8988T (cell line): ENCODE measurements around the gene HES4.
A peak's percentile ranks its signal among the peaks of the same experiment; 100 is the strongest.

Experiments
- DNase-seq: peaks from one replicate; pipeline ENCODE4 v3.0.0; 2011

Gene HES4

DNA sequence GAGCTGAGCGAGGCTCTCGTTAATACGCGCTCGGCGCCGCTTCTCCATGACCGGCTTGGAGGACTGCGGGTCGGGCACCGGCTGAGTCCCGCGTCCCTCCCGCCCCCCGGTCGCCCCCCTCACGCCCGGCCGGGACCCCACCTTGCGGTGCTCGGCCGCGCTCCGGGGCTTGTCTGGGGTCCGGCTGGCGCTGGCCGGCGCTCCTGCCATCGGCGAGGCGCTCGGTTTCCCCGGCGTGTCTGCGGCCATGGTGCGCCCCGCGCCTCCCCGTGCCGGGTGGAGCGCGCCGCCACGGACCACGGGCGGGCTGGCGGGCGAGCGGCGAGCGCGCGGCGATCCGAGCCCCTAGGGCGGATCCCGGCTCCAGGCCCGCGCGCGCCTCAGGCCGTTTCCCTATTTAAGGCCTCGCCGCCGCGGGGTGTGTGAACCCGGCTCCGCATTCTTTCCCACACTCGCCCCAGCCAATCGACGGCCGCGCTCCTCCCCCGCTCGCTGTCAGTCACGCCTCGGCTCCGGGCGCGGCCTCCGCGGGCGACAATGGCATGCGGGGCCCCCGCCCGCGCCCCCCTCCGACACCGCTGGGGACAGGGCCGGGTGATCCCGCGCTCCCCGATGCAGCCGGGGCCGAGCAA, at the start of gene HES4:
Gene HES4, minus strand, starts transcription at position 373 of the 632 bp plus-strand sequence. Its CDS starts 124 bp downstream, at position 249.
- DNase-seq, result peak; percentile 60

DNA sequence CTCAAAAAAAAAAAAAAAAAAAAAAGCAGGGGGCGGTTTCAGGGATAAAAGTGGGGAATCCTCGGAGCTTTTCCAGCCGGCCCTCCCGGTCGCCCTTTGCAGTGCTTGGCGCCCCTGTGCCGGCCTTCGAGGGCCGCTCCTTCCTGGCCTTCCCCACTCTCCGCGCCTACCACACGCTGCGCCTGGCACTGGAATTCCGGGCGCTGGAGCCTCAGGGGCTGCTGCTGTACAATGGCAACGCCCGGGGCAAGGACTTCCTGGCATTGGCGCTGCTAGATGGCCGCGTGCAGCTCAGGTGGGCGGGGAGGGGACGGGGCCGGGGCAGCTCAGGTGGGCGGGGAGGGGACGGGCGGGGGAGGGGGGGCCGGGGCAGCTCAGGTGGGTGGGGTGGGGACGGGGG, 48.9 kb upstream of the HES4 start:
- DNase-seq, result no peak

DNA sequence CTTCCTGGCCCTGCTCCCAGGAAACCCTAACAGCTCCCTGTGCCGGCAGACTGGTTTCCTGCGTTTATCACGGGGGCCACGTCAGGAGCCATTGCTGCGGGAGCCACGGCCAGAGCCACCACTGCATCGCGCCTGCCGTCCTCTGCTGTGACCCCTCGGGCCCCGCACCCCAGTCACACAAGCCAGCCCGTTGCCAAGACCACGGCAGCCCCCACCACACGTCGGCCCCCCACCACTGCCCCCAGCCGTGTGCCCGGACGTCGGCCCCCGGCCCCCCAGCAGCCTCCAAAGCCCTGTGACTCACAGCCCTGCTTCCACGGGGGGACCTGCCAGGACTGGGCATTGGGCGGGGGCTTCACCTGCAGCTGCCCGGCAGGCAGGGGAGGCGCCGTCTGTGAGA, 48.1 kb upstream of the HES4 start:
- DNase-seq, result no peak

DNA sequence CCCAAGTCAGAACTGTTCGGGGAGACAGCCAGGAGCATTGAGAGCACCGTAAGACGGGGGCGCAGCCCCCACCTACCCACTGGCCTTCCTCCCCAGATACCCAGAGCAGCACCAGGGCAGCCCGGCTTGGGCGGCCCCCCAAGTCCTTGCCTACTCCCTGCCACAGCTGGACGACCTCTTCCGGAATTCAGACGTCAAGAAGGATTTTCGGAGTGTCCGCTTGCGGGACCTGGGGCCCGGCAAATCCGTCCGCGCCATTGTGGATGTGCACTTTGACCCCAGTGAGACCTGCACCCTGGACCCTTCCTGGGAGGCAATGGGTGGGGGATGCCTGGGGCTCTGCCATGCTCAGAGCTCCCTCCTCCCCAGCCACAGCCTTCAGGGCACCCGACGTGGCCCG, 47.5 kb upstream of the HES4 start:
- DNase-seq, result no peak

- no peak for DNase-seq
Measured at GRCh38 chr1:1046767-1047166, 46.9 kb upstream of the HES4 start.

DNA sequence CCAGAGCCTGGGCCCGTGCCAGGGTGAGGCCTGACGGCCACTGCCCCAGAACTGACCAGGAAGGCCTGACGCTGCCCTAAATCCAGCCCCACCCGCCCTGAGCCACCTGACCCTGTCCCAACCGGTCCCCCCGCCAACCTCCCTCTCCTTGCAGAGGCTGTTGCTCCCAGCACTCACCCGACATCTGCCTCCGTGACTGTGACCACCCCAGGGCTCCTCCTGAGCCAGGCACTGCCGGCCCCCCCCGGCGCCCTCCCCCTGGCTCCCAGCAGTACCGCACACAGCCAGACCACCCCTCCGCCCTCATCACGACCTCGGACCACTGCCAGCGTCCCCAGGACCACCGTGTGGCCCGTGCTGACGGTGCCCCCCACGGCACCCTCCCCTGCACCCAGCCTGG, 46.3 kb upstream of the HES4 start:
- no peak for DNase-seq

DNA sequence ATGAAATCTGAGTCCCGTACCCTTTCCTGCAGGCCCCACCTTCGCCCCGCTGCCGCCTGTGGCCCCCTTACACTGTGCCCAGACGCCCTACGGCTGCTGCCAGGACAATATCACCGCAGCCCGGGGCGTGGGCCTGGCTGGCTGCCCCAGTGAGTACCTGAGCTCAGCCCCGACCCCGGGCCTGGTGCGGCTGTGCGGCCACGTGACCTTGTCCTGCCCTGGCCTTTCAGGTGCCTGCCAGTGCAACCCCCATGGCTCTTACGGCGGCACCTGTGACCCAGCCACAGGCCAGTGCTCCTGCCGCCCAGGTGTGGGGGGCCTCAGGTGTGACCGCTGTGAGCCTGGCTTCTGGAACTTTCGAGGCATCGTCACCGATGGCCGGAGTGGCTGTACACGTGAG, 45.2 kb upstream of the HES4 start:
- no peak for DNase-seq

DNA sequence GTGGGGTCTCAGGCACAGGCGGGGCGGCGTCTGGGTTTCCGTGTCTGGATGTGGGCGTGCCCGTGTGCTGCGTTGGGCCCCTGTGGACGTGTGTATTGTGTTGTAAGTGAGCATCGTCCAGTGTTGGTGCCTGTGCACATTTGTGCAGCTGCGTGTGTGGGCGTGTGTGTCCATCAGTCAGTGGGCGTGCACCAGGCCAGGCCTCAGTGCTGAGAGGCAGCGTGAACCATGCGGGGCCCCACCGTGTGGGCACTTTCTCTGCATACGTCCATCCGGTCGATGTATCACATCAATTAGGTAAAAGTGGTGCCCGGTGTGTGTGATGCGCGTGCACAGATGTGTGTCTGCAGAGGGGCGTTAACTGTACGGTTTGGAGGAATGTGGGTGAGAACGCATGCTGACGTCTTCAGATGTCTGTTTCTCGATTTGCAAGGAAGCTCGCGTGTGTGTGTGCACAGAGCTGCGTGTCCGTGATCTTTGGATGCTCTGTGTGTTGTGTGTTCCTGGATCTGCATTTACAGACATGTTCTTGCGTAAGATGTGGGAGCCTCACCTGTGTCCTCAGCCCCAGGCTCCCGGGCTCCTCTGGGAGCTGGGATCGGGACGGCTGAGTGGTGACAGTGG, 44.7 kb upstream of the HES4 start:
- DNase-seq, result no peak

DNA sequence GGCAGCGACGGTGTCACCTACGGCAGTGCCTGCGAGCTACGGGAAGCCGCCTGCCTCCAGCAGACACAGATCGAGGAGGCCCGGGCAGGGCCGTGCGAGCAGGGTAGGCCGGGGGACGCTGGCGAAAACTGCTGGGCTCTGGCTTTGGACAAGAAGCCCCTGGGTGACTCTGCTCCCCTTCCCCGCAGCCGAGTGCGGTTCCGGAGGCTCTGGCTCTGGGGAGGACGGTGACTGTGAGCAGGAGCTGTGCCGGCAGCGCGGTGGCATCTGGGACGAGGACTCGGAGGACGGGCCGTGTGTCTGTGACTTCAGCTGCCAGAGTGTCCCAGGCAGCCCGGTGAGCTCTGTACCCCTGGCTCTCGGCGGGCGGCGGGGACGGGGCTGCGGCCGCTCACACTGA, 44.0 kb upstream of the HES4 start:
- DNase-seq, result no peak

DNA sequence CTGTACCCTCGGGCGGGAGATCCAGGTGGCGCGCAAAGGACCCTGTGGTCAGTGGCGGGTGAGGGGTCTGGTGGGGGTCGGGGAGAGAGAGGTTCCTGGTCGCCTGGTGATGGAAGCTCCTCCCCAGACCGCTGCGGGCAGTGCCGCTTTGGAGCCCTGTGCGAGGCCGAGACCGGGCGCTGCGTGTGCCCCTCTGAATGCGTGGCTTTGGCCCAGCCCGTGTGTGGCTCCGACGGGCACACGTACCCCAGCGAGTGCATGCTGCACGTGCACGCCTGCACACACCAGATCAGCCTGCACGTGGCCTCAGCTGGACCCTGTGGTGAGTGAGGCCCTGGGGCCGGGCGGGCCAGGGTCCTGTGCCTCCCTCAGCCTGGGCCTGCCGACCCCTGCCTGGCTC, 43.5 kb upstream of the HES4 start:
- DNase-seq, result no peak

- no peak for DNase-seq
Measured at GRCh38 chr1:1042835-1043234, 42.9 kb upstream of the HES4 start.

DNA sequence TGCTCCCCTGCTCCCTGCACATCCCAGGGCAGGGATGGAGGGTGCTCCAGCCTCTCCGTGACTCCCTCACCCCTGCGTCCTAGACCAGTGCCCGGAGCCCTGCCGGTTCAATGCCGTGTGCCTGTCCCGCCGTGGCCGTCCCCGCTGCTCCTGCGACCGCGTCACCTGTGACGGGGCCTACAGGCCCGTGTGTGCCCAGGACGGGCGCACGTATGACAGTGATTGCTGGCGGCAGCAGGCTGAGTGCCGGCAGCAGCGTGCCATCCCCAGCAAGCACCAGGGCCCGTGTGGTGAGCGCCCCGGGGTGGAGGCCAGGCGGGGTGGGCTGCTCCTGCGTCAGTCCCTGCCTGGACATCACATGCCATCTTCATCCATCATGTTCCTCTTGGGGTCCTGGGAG, 42.0 kb upstream of the HES4 start:
- no peak for DNase-seq

DNA sequence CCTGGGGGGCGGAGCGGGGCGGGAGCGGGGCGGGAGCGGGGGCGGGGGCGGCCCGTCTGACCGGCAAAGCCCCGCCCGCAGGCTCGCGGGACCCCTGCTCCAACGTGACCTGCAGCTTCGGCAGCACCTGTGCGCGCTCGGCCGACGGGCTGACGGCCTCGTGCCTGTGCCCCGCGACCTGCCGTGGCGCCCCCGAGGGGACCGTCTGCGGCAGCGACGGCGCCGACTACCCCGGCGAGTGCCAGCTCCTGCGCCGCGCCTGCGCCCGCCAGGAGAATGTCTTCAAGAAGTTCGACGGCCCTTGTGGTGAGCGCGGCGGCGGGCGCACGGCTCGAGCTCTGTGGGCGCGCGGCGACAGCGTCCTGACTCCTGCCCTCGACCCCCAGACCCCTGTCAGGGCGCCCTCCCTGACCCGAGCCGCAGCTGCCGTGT, 41.2 kb upstream of the HES4 start:
- DNase-seq, result no peak

GRCh38 chr1:1040004-1040991, 40.4 kb upstream of the HES4 start:
- DNase-seq, result peak; percentile 88

DNA sequence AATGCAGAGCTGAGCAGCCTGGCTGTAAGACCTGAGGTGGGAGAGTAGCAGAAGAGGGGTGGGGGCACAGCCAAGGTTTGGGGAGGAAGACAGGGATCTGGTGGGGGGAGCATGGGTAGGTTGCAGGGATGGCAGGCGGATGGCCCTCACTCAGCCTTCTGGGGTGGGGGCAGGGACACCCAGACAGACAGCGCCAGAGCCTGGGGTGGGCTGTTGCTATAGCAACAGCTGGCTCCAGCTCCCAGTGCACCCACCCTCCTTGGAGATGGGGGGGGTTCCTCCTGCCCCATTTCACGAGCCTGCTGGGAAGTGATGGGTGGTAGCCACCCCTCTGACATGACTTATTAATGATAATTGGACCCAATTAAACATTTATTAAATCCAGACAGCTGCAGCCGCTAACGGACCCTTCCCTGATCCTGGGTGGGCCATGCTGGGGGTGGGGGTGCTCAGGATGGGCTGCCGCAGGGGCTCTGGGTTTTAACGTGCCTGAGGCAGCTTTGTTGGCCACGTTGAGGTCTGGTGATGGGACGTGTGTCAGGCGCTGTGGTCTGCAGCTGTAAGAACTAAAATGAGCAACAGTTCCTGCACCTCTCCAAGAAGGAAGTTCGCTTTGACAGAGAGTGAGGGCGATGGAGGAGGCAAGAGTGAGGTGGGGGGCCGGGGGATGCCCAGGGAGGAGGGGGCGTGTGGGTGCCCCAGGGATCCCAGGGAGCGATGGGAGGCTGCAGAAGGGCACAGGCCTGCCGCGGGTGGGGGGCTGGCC, 39.4 kb upstream of the HES4 start:
- DNase-seq, result no peak

DNA sequence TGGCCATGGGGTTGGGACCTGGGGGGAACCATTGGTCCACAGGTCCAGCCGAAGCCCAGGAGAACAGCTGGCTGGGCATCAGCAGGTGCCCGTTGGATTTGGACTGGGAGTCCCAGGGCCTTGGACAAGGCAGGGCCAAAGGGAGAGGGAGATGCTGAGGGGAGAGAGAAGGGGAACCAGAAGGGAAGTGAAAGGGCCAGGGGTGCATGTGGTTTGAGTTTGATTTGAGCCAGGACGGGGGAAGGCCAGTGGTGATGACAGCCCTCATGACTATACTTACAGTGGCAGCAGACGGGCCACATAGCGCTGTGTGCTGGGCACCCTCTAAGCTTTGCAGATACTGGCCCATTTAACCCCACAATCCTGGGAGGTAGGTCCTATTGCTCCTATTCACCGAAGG, 38.8 kb upstream of the HES4 start:
- DNase-seq, result no peak

- DNase-seq, result no peak
Measured at GRCh38 chr1:1037366-1038327, 37.8 kb upstream of the HES4 start.

DNA sequence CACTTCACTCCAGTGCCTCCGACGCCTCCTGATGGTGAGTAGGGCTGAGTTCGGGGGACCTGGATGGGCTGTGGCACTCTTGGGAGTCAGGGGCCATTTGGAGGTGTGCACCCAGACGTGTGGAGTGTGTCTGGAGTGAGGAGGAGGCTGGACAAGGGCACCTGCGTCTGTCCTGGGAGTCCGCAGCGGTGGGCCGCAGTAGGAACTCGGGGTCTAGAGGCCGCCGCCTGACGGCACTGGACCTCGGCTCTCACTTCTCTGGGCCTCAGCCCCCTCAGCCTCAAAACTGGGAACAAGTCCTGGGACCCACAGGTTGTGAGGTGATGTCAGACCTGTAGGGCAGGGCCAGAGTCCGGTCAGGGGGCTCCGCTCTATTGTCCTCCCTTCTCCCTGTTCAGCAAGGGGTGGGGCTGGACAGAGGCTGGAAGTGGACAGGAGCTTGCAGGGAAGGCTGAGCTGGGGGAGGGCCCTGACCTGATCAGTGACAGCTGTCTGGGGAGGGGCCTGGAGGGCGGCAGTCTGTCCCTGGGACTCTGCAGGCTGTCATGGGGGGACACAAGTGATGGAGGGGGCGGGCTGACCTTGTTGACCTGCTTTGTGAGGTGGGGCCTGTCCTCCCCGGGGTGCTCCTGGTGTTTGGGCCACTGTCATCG, 35.5 kb upstream of the HES4 start:
- no peak for DNase-seq

DNA sequence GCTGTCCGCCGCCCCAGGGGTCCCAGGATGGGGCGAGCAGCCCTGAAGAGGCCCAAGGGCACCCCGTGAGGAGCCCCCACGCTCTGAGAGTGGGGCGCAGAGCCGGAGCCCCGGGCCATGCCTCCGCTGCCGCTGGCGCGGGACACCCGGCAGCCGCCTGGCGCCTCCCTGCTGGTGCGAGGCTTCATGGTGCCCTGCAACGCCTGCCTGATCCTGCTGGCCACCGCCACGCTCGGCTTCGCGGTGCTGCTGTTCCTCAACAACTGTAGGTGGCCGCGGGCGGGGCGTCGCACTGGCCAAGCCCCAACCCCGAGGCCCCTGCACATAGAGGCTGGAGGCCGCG, 34.5 kb upstream of the HES4 start:
- DNase-seq, result no peak

GRCh38 chr1:1033731-1034438, 34.0 kb upstream of the HES4 start:
- no peak for DNase-seq
